Activated naive CD8-positive, alpha-beta T cell treated with anti-CD3 and anti-CD28 coated beads for 36 hours (primary cell): ENCODE measurements around the gene GJC3. TPM values are rescaled to one million over a fixed set of nuclear protein-coding genes. Genes with fewer than 3 reads are reported as not detected.
"Not testable (repeated sequence)": the region's sequence is repeated elsewhere in the genome, so short reads cannot be mapped to it uniquely, and the experiment has no call there.

Experiments used
- DNase-seq: peaks from one replicate; pipeline ENCODE4 v3.0.0; 2021
- H3K27ac Mint-ChIP-seq: one replicate; pipeline ENCODE4 v1.8.0; 2022; ENCODE audit warnings: mild to moderate bottlenecking, moderate library complexity, mixed read lengths
- H3K27me3 Mint-ChIP-seq: one replicate; pipeline ENCODE4 v1.8.0; 2022; ENCODE audit warnings: mild to moderate bottlenecking, mixed read lengths
- H3K36me3 Mint-ChIP-seq: one replicate; pipeline ENCODE4 v1.8.0; 2021; ENCODE audit warnings: mild to moderate bottlenecking, mixed read lengths
- H3K4me1 Mint-ChIP-seq: one replicate; pipeline ENCODE4 v1.8.0; 2021; ENCODE audit warnings: mixed read lengths
- H3K4me3 Mint-ChIP-seq: one replicate; pipeline ENCODE4 v1.8.0; 2022; ENCODE audit warnings: mild to moderate bottlenecking, moderate library complexity, mixed read lengths
- H3K9me3 Mint-ChIP-seq: one replicate; pipeline ENCODE4 v1.8.0; 2022; ENCODE audit warnings: mixed read lengths
- total RNA-seq, 2 experiments: library from RNA; stranded (reverse); gene quantifications; one replicate each; pipeline ENCODE4 v1.2.3, GENCODE V29; 2021

The GJC3 gene, protein sequence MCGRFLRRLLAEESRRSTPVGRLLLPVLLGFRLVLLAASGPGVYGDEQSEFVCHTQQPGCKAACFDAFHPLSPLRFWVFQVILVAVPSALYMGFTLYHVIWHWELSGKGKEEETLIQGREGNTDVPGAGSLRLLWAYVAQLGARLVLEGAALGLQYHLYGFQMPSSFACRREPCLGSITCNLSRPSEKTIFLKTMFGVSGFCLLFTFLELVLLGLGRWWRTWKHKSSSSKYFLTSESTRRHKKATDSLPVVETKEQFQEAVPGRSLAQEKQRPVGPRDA
- 1 to 10 TPM in 1 of 2 experiments, under 1 TPM in 1; 0.52 to 1.2 TPM for total RNA-seq

DNA sequence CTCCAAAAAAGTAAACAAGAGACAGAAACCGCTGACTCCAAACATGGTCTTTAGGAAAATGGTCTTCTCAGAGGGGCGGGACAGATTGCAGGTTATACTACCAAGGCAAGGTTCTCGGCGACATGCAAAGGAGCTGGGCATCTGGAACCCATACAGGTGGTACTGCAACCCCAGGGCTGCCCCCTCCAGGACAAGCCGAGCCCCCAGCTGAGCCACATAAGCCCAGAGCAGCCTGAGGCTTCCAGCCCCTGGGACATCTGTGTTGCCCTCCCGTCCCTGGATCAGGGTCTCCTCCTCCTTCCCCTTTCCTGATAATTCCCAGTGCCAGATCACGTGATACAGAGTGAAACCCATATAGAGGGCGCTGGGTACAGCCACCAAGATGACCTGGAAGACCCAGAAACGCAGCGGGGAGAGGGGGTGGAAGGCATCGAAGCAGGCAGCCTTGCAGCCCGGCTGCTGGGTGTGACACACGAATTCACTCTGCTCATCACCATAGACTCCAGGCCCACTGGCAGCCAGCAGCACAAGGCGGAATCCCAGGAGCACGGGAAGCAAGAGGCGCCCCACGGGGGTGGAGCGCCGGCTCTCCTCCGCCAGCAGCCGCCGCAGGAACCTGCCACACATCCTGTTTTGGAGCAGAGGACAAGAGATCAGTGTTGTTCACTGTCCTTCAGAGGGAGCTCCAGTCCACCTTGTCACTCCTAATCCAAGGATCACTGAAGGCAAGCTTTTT, at the start of gene GJC3:
Gene GJC3, minus strand, starts transcription at position 627 of the 736 bp plus-strand sequence. Its CDS starts 0 bp downstream, at position 627.
- peaks cover 22% of the 10 kb centered on the region for H3K4me1 Mint-ChIP-seq
- no peaks in the 10 kb centered on the region for H3K36me3 Mint-ChIP-seq
- H3K27ac Mint-ChIP-seq: no peak within 1 kb of the TSS
- DNase-seq: peak; percentile 50
- peaks cover 11% of the 10 kb centered on the region for H3K27me3 Mint-ChIP-seq
- no peaks in the 10 kb centered on the region for H3K9me3 Mint-ChIP-seq
- H3K4me3 Mint-ChIP-seq: peak within 1 kb of the TSS; percentile 74

DNA sequence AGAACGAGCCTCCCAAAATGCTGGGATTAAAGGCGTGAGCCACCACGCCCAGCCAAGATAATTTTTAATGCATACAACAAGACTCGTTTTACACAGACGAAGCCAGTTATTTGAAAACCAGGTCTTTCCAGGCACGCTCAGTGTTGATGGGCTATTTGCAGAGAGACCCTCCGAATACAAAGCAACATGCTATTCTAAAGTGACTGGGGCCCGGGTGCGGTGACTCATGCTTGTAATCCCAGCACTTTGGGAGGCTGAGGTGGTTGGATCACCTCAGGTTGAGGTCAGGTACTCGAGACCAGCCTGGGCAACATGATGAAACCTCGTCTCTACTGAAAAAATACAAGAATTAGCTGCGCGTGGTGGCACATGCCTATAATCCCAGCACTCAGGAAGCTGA, 47.2 kb upstream of the GJC3 start:
- Mint-ChIP-seq H3K27me3 (peaks cover 3% of the 10 kb centered on the region), H3K36me3 (no peaks in the 10 kb centered on the region), H3K4me3 (no peak overlapping the region), H3K27ac (no peak overlapping the region), H3K4me1 (peaks cover 7% of the 10 kb centered on the region), H3K9me3 (no peaks in the 10 kb centered on the region)
- no peak for DNase-seq

DNA sequence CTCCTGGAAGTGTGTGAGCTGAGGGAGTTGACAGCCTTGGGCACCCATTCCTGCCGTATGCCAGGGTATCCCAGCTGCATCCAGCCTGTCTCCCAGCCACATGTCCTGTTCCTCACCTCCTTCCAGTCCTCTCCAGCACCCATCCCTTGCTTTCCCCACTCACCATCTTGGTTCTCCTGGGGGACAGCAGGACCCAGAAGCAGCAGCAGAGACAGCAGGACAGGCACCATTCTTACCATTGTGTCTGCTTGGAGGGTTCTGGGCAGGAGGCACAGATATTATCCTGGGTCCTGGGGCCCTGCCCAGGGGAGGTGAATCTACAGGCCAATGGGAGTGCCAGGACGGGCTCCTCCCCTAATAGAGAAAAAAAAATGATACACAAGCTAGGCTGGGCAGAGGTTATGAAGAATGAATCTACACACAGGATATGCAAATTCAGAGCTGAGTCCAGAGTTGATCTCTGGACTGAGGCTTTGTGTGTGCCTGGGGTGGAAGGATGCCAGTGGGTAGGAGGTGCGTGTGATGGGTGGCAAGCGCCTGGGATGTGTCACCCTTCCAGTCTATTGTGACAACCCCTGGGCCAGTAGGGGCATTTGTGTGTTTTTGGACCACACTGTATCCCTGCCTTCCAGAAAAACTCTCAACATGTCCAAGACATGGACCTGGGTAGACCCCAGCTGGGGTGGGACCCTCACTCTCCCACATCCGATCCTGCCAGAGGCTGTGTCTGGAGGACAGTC, 46.5 kb upstream of the GJC3 start, which contains the start of gene AZGP1:
Gene AZGP1, minus strand, starts transcription at position 250 of the 740 bp plus-strand sequence. Its CDS starts 11 bp downstream, at position 239.
- DNase-seq: no peak
- Mint-ChIP-seq H3K36me3 (no peaks in the 10 kb centered on the region), H3K4me3 (no peak within 1 kb of the TSS), H3K9me3 (no peaks in the 10 kb centered on the region), H3K27ac (no peak within 1 kb of the TSS), H3K4me1 (peaks cover 7% of the 10 kb centered on the region), H3K27me3 (peaks cover 6% of the 10 kb centered on the region)

DNA sequence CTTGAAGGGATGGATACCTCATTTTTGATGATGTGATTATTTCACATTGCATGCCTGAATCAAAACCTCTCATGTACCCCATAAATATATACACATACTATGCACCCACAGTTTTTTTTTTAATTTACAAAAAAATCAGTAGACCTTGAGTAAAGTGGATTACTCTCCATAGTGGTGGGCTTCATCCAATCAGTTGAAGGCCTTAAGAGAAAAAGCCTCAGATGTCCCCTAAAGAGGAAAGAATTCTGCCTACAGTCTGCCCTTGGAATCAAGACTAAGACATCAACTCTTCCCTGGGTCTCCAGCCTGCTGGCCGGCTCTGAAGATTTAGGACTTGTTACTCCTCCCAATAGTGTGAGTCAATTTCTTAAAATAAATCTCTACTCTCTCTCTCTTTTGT, 45.3 kb upstream of the GJC3 start:
- DNase-seq: no peak
- Mint-ChIP-seq H3K27ac (no peak overlapping the region), H3K9me3 (no peaks in the 10 kb centered on the region), H3K36me3 (no peaks in the 10 kb centered on the region), H3K4me1 (peaks cover 1% of the 10 kb centered on the region), H3K27me3 (peaks cover 10% of the 10 kb centered on the region), H3K4me3 (no peak overlapping the region)

DNA sequence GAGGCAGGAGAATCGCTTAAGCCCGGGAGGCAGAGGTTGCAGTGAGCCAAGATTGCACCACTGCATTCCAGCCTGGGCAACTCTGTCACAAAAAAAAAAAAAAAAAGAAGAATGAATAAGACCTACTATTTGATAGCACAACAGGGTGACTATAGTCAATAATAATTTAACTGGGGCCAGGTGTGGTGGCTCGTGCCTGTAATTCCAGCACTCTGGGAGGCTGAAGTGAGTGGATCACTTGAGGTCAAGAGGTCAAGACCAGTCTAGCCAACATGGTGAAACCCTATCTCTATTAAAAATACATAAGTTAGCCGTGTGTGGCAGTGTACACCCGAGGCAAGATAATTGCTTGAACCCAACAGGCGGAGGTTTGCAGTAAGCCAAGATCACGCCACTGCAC, 44.4 kb upstream of the GJC3 start:
- not testable (repeated sequence) for DNase-seq, H3K4me1 Mint-ChIP-seq, H3K27ac Mint-ChIP-seq, H3K36me3 Mint-ChIP-seq, H3K9me3 Mint-ChIP-seq, H3K4me3 Mint-ChIP-seq
- peaks cover 10% of the 10 kb centered on the region for H3K27me3 Mint-ChIP-seq

DNA sequence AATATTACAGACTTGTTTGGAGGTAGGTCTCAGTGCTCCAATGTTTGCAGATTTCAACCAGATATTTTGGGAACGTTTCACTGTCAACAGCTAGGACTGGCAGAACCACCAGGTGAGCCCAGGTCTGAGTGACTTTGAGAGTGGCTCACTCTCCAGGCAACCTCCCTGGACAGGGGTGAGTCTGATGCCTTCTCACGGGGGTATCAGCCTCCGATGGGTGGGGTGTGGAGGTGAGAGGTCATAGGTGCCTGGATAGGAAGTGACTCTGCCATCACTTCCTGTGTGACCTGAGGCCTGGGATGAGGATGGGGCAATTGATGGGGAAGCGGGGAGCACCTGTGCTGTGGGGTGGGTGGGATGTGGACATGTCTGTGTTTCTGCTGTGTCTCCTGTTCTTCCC, 41.8 kb upstream of the GJC3 start:
- Mint-ChIP-seq H3K27me3 (peaks cover 19% of the 10 kb centered on the region), H3K27ac (no peak overlapping the region), H3K4me1 (no peaks in the 10 kb centered on the region), H3K36me3 (no peaks in the 10 kb centered on the region), H3K4me3 (no peak overlapping the region), H3K9me3 (no peaks in the 10 kb centered on the region)
- no peak for DNase-seq

DNA sequence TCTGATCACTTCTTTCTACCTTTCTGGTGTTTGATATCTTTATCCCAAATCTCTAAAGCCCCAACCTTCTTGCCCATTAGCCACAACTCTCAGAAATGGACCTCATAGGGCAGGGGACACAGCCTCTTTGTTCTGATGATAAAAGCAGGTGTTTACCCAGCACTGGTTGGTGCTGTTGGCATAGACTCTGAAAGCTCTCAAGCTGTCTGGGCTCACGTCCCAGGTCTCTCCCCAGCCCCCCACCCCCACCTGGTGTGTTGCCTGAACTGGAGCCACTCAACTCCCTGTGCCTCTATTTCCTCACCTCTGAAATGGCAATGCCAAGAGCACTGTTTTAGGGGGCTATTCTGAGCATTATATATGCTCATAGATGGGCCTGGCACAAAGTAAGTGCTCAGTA, 40.4 kb upstream of the GJC3 start:
- H3K27ac Mint-ChIP-seq, H3K36me3 Mint-ChIP-seq, H3K4me3 Mint-ChIP-seq, DNase-seq, H3K9me3 Mint-ChIP-seq, H3K4me1 Mint-ChIP-seq: not testable (repeated sequence)
- peaks cover 27% of the 10 kb centered on the region for H3K27me3 Mint-ChIP-seq

DNA sequence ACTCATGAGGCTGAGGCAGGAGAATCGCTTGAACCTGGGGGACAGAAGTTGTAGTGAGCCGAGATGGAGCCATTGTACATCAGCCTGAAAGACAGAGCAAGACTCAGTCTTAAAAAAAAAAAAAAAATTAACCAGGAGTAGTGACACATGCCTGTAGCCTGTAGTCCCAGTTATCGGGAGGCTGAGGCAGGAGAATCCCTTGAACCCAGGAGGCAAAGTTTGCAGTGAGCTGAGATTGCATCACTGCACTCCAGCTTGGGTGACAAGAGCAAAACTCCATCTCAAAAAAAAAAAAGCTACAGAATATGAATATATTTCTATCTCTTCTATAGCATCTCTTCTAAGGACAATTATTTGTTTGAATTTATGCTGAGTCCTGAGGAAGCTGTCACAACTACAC, 39.9 kb upstream of the GJC3 start:
- Mint-ChIP-seq H3K36me3 (no peaks in the 10 kb centered on the region), H3K4me3 (no peak overlapping the region), H3K4me1 (no peaks in the 10 kb centered on the region), H3K9me3 (no peaks in the 10 kb centered on the region), H3K27me3 (peaks cover 33% of the 10 kb centered on the region), H3K27ac (no peak overlapping the region)
- DNase-seq: no peak

DNA sequence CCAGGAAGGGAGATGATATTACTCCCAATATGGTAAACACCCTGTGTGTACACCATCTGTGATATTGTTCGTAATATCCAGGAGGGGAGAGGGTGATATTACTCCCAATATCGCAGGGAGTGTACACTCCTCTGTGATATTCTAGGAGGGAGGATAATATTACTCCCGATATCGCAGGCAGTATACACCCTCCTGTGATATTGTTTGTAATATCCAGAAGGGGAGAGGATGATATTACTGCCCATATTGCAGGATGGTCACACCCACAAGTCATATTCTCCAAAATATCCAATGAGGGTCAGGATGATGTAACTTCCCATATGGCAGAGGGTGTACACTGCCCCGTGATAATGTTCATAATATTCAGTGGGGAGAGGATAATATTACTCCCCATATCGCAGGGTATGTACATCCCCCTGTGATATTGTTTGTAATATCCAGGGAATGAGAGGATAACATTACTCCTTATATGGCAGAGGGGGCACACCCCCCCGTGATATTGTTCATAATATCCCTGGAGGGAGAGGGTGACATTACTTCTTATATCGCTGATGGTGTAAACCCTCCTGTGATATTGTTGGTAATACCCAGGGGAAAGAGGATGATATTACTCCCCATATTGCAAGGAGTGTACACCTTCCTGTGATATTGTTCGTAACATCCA, 29.3 kb upstream of the GJC3 start:
- Mint-ChIP-seq H3K27me3 (peaks cover 44% of the 10 kb centered on the region), H3K27ac (no peak overlapping the region), H3K4me1 (peaks cover 2% of the 10 kb centered on the region), H3K4me3 (no peak overlapping the region), H3K9me3 (no peaks in the 10 kb centered on the region), H3K36me3 (no peaks in the 10 kb centered on the region)
- DNase-seq: no peak

DNA sequence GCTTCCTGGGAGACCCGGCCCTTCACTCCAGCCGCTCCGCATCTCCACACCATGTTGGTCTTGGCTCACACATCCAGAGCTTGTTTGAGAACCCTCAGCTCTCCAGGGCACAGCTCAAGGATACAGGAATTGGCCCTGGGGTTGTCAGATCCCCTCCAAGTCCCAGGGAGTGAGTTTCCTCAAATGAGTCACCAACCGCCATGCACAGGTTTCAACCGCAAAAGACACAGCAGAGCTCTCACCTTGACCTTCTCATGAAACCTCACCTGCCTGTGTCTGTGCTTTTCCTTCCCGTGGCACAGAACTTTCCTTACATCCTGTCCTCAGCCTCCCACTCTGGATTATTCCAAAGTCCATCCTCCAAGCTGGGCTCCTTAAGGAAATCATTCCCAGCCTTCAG, 25.8 kb upstream of the GJC3 start:
- Mint-ChIP-seq H3K4me1 (peaks cover 5% of the 10 kb centered on the region), H3K9me3 (no peaks in the 10 kb centered on the region), H3K36me3 (no peaks in the 10 kb centered on the region), H3K27me3 (peaks cover 26% of the 10 kb centered on the region), H3K4me3 (no peak overlapping the region), H3K27ac (no peak overlapping the region)
- no peak for DNase-seq

DNA sequence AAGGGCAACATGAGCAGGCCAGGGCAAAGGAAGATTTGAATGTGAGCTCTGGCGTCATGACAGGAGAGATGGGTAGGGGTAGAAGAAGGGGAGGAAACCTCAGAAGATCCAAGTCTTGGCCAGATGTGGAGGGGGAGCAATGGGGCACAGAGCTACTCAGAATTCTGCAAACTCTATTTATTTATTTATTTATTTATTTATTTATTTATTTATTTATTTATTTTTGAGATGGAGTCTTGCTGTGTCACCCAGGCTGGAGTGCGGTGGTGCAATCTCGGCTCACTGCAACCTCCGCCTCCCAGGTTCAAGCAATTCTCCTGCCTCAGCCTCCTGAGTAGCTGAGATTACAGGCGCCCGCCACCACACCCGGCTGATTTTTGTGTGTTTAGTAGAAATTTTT, 25.2 kb upstream of the GJC3 start:
- H3K4me3 Mint-ChIP-seq, H3K27ac Mint-ChIP-seq, H3K4me1 Mint-ChIP-seq, H3K9me3 Mint-ChIP-seq, H3K36me3 Mint-ChIP-seq, DNase-seq: not testable (repeated sequence)
- H3K27me3 Mint-ChIP-seq: peaks cover 23% of the 10 kb centered on the region

DNA sequence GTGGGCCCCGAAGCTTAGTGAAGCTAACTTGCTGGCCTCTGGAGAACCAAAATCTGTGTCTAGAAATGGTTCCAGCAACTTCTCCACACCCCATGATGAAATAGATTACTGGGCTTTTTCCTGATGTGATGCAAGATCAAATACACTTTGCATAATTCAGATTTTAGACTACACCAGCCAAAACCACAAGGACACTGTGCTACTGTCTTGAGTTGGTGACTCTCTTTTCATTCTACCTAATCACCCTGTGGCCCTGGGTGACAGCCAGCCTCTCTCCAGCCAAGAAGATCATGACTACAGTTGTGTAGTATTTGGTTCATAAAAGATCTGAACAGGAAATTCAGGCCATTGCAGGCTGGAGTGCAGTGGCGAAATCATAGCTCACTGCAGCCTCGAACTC, 24.2 kb upstream of the GJC3 start:
- no peak for DNase-seq
- H3K27me3 Mint-ChIP-seq: peaks cover 15% of the 10 kb centered on the region
- H3K4me3 Mint-ChIP-seq: no peak overlapping the region
- H3K4me1 Mint-ChIP-seq: peaks cover 5% of the 10 kb centered on the region
- H3K27ac Mint-ChIP-seq: no peak overlapping the region
- peaks cover 2% of the 10 kb centered on the region for H3K36me3 Mint-ChIP-seq
- H3K9me3 Mint-ChIP-seq: peaks cover 4% of the 10 kb centered on the region

DNA sequence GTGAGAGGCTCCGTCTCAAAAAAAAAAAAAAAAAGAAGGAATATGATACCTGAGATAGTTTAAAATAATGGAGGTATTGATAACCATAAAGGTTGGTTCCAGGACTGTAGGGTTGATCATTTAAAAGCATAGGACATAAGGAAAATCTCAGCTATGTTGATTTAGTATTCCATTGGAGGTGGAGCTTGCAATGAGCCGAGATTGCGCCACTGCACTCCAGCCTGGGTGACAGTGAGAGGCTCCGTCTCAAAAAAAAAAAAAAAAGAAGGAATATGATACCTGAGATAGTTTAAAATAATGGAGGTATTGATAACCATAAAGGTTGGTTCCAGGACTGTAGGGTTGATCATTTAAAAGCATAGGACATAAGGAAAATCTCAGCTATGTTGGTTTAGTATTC, 23.2 kb upstream of the GJC3 start:
- not testable (repeated sequence) for H3K9me3 Mint-ChIP-seq, H3K27ac Mint-ChIP-seq, H3K4me1 Mint-ChIP-seq, H3K36me3 Mint-ChIP-seq, H3K4me3 Mint-ChIP-seq, DNase-seq
- peaks cover 15% of the 10 kb centered on the region for H3K27me3 Mint-ChIP-seq

DNA sequence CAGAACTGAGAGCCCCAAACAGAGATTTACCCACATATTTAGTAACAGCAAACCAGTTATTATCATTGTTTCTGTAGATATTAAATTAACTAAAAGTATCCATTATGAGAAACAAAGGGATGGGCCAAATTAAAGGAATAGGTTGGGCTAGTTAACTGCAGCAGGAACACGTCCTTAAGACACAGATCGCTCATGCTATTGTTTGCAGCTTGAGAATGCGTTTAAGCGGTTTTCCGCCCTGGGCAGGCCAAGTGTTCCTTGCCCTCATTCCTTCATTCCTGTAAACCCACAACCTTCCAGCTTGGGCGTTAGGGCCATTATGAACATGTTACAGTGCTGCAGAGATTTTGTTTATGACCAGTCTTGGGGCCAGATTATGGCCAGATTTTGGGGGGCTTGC, 21.4 kb upstream of the GJC3 start:
- not testable (repeated sequence) for H3K36me3 Mint-ChIP-seq, H3K9me3 Mint-ChIP-seq, H3K4me3 Mint-ChIP-seq, H3K4me1 Mint-ChIP-seq, DNase-seq, H3K27ac Mint-ChIP-seq
- H3K27me3 Mint-ChIP-seq: peaks cover 13% of the 10 kb centered on the region

DNA sequence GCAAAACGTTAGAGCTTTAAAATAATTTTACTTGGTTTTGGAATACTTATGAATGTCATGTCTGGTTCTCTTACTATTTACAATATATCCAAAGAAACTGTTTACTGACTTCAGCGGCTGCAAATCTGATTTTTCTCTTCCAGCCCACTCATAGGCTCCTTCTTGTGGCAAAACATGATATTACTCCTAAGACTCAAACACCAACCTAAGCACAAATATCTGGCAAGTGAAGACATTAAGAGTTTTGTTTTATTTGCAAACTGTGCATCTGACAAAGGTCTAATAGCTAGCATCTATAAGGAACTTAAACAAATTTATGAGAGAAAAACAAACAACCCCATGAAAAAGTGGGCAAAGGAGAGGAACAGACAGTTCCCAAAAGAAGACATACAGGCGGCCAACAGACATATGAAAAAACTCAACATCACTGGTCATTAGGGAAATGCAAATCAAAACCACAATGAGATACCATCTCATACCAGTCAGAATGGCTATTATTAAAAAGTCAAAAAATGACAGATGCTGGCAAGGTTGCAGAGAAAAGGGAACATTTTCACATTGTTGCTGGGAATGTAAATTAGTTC, 20.3 kb upstream of the GJC3 start:
- peaks cover 6% of the 10 kb centered on the region for H3K4me1 Mint-ChIP-seq
- peaks cover 4% of the 10 kb centered on the region for H3K9me3 Mint-ChIP-seq
- H3K27ac Mint-ChIP-seq: no peak overlapping the region
- no peak overlapping the region for H3K4me3 Mint-ChIP-seq
- peaks cover 5% of the 10 kb centered on the region for H3K27me3 Mint-ChIP-seq
- H3K36me3 Mint-ChIP-seq: peaks cover 2% of the 10 kb centered on the region
- DNase-seq: no peak
